Progenitor cell of endocrine pancreas (in vitro differentiated cells): ENCODE results near the gene FKBP1B. TPM values are rescaled to one million over a fixed set of nuclear protein-coding genes. Genes with fewer than 3 reads are reported as not detected.
A peak's percentile ranks its signal among the peaks of the same experiment; 100 is the strongest.

ENCODE experiments used
- DNase-seq: peaks from one replicate; pipeline ENCODE4 v3.0.0; 2021; ENCODE audit warnings: low spot score; ENCODE audit not compliant: unreplicated experiment
- H3K27ac Mint-ChIP-seq: 2 replicates; pipeline ENCODE4 v1.8.0; 2021; ENCODE audit warnings: mild to moderate bottlenecking, moderate library complexity, mixed read lengths
- H3K27me3 Mint-ChIP-seq: 2 replicates; pipeline ENCODE4 v1.8.0; 2021; ENCODE audit warnings: mixed read lengths
- H3K36me3 Mint-ChIP-seq: 2 replicates; pipeline ENCODE4 v1.8.0; 2022; ENCODE audit warnings: mixed read lengths; ENCODE audit not compliant: insufficient read depth
- H3K4me1 Mint-ChIP-seq: 2 replicates; pipeline ENCODE4 v1.8.0; 2021; ENCODE audit warnings: low read depth, mixed read lengths
- H3K4me3 Mint-ChIP-seq: 2 replicates; pipeline ENCODE4 v1.8.0; 2021; ENCODE audit warnings: low read depth, mild to moderate bottlenecking, moderate library complexity, mixed read lengths
- H3K9me3 Mint-ChIP-seq: 2 replicates; pipeline ENCODE4 v1.8.0; 2021; ENCODE audit warnings: low read depth, mixed read lengths
- total RNA-seq: library from RNA; stranded (reverse); gene quantifications from 2 replicates; pipeline ENCODE4 v1.2.1, GENCODE V29; 2021
- TF ChIP-seq, protein P1 (sequence below): fragments of 200-600 bp; sonication (generic); IDR thresholded peaks from one replicate; pipeline ENCODE4 v1.5.0; 2021; ENCODE audit warnings: antibody characterized with exemption, mild to moderate bottlenecking; ENCODE audit not compliant: unreplicated experiment

Gene FKBP1B
- total RNA-seq, 1 donor from 2014 or later, result 33.7 TPM

GRCh38 chr2:24020244-24020643, 29.3 kb upstream of the FKBP1B start:
- no peak overlapping the region for H3K4me3 Mint-ChIP-seq
- DNase-seq, result no peak
- H3K4me1 Mint-ChIP-seq, result no peaks in the 10 kb centered on the region
- TF ChIP-seq, protein P1, sequence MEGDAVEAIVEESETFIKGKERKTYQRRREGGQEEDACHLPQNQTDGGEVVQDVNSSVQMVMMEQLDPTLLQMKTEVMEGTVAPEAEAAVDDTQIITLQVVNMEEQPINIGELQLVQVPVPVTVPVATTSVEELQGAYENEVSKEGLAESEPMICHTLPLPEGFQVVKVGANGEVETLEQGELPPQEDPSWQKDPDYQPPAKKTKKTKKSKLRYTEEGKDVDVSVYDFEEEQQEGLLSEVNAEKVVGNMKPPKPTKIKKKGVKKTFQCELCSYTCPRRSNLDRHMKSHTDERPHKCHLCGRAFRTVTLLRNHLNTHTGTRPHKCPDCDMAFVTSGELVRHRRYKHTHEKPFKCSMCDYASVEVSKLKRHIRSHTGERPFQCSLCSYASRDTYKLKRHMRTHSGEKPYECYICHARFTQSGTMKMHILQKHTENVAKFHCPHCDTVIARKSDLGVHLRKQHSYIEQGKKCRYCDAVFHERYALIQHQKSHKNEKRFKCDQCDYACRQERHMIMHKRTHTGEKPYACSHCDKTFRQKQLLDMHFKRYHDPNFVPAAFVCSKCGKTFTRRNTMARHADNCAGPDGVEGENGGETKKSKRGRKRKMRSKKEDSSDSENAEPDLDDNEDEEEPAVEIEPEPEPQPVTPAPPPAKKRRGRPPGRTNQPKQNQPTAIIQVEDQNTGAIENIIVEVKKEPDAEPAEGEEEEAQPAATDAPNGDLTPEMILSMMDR, result no peak
- peaks cover 2% of the 10 kb centered on the region for H3K36me3 Mint-ChIP-seq
- H3K27ac Mint-ChIP-seq, result no peak overlapping the region
- H3K9me3 Mint-ChIP-seq, result no peaks in the 10 kb centered on the region
- H3K27me3 Mint-ChIP-seq, result no peaks in the 10 kb centered on the region

DNA sequence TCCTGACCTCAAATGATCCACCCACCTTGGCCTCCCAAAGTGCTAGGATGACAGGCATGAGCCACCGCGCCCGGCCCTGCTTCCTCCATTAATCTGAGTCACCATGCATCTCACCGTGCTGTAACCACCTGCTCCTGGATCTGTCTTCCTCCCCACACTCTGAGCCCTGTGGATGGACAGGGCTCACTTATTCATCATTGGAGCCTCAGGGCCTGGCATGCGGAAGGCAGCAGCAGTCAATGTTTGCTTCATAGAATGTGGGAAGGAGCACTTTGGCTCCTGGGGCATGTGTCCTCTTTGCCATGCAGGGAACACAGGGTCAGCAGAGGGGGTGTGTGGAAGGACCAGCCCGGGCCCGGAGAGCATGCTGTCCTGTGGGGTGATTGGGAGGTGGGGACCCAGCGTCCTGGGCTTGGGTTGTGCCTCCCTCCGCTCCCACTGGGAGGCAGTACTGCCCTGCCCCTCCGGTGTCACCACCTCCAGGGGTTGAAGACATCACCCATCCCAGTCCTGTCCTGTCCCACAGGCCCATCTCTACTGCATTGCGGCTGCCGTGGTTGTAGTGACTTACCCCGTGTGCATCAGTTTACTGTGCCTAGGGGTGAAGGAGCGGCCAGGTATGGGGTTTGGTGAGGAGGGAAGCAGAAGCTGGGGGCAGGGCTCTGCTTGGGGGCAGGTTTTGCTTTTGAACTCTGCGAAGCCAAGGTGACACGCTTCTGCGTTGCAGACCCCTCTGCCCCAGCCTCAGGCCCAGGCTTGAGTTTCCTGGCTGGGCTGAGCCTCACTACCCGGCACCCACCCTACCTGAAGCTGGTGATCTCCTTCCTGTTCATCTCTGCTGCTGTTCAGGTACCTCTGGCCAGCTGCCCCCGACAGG, 28.2 kb upstream of the FKBP1B start:
- TF ChIP-seq, protein P1, result peak; percentile 39
- H3K27ac Mint-ChIP-seq, result no peak overlapping the region
- H3K4me1 Mint-ChIP-seq, result no peaks in the 10 kb centered on the region
- no peak for DNase-seq
- H3K9me3 Mint-ChIP-seq, result no peaks in the 10 kb centered on the region
- no peaks in the 10 kb centered on the region for H3K27me3 Mint-ChIP-seq
- H3K36me3 Mint-ChIP-seq, result peaks cover 2% of the 10 kb centered on the region
- no peak overlapping the region for H3K4me3 Mint-ChIP-seq

DNA sequence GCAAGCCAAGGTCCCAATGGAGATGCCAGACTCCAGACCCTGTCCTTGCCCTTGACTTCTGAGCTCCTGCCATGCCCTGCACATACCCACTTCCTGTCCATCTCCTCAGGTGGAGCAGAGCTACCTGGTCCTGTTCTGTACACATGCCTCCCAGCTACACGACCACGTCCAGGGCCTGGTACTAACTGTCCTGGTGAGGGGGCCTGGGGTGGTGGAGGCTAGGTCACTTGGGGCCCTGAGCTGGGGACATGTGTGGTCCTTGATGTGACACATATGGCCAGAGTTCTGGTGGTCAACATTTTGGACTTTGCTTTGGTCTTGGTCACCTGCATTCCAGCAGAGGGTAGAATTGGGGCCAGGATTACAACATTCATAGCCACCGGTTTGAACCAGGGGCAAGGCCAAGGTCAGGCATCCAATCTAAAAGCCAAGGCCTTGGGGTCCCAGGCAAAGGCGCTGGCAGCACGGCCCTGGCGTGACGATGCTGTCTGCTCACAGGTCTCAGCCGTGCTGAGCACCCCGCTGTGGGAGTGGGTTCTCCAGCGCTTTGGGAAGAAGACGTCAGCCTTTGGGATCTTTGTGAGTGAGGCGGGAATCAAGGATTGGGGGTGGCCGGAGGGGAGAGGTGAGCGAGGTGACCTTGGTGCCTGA, 27.1 kb upstream of the FKBP1B start:
- H3K9me3 Mint-ChIP-seq, result no peaks in the 10 kb centered on the region
- no peaks in the 10 kb centered on the region for H3K27me3 Mint-ChIP-seq
- H3K36me3 Mint-ChIP-seq, result peaks cover 3% of the 10 kb centered on the region
- no peak overlapping the region for H3K4me3 Mint-ChIP-seq
- no peak overlapping the region for H3K27ac Mint-ChIP-seq
- no peak for DNase-seq
- TF ChIP-seq, protein P1, result no peak
- H3K4me1 Mint-ChIP-seq, result no peaks in the 10 kb centered on the region

DNA sequence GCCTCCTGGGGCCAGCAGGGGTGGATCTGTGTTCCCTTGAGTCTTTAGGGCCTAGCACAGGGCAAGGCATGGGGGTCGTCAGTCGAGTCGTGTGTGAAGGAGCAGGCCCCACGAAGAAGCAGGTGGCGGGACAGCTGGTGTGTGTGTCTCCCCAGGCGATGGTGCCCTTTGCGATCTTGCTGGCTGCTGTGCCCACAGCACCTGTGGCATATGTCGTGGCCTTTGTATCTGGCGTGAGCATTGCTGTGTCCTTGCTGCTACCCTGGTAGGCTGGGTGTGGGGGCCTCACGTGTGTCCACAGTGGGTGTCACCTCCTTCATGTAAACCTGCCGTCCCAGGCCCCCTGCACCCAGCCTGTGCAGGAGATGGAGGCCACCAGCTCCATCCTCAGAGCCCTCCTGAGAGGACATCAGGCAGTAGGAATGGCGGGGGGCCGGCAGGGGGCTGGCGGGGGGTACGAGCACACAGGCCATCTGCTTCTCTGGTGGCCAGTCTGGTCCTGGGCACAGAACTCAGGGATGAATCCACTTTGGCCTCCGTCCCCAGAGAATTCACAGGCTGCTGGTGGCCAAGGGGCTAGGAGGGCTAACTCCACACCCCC, 26.5 kb upstream of the FKBP1B start:
- Mint-ChIP-seq H3K4me1 (no peaks in the 10 kb centered on the region), H3K27me3 (no peaks in the 10 kb centered on the region), H3K4me3 (no peak overlapping the region), H3K27ac (no peak overlapping the region), H3K36me3 (peaks cover 4% of the 10 kb centered on the region), H3K9me3 (no peaks in the 10 kb centered on the region)
- DNase-seq, result no peak
- TF ChIP-seq, protein P1, result no peak

DNA sequence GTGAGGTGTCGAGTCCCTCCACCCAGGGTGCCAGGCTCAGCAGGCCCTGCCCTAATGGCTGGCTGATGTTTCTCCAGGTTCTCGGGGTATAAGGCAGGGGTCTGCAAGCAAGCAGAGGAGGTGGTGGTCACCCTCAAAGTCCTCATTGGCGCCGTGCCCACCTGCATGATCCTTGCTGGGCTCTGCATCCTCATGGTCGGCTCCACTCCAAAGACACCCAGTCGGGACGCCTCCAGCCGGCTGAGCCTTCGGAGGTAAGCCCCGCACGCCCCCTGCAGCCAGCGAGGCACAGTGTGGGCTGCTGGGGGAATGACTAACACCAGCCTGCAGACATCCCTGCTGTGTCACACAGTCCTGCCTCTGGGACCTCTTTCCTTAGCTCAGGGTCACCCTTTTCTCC, 25.5 kb upstream of the FKBP1B start:
- no peak for DNase-seq
- Mint-ChIP-seq H3K4me3 (no peak overlapping the region), H3K4me1 (no peaks in the 10 kb centered on the region), H3K9me3 (no peaks in the 10 kb centered on the region), H3K27ac (no peak overlapping the region), H3K27me3 (no peaks in the 10 kb centered on the region), H3K36me3 (peaks cover 6% of the 10 kb centered on the region)
- TF ChIP-seq, protein P1, result peak; percentile 39
